Vagina (tissue), 2 donors: Measurements from ENCODE around the gene AFAP1. TPM values are rescaled to one million over a fixed set of nuclear protein-coding genes. Genes with fewer than 3 reads are reported as not detected.
A peak's percentile ranks its signal among the peaks of the same experiment; 100 is the strongest.

Experiments used
- DNase-seq, 2 donors: peaks; one replicate each; pipeline ENCODE4 v3.0.0-alpha.2; 2017; ENCODE audit errors: extremely low spot score in 2 of 2
- H3K27ac ChIP-seq: fragments of 200-600 bp; sonication (generic); one replicate; pipeline ENCODE4 v1.5.1; 2019
- H3K27me3 ChIP-seq: fragments of 200-600 bp; sonication (generic); one replicate; pipeline ENCODE4 v1.5.1; 2019
- H3K36me3 ChIP-seq, 2 donors: fragments of 200-600 bp; sonication (generic); one replicate each; pipeline ENCODE4 v1.5.1; 2017 to 2019
- H3K4me1 ChIP-seq: fragments of 200-600 bp; sonication (generic); one replicate; pipeline ENCODE4 v1.5.1; 2019
- H3K4me3 ChIP-seq, 2 donors: fragments of 200-600 bp; sonication (generic); 1 replicate in 1 of 2; 2 replicates in 1 of 2; pipeline ENCODE4 v1.5.1; 2016 to 2019
- H3K9me3 ChIP-seq: fragments of 200-600 bp; sonication (generic); one replicate; pipeline ENCODE4 v1.5.1; 2019
- POLR2A ChIP-seq, 2 donors: fragments of 450-650 bp; IDR thresholded peaks; one replicate each; pipeline ENCODE4 v1.6.1; 2017; ENCODE audit warnings: antibody characterized with exemption in 2 of 2, mild to moderate bottlenecking in 2 of 2, moderate library complexity in 2 of 2
- POLR2AphosphoS5 ChIP-seq, 2 donors: sonication (generic); formaldehyde crosslinking; IDR thresholded peaks; one replicate each; pipeline ENCODE4 v1.9.0; 2017; ENCODE audit warnings: antibody characterized with exemption in 2 of 2, mild to moderate bottlenecking in 2 of 2, low read depth in 1 of 2; ENCODE audit not compliant: insufficient read depth in 1 of 2
- intact Hi-C: fragments of 100-400 bp; cut with DNase I; formaldehyde crosslinking; loops from one replicate; pipeline ENCODE4 v1.15.1; 2023
- total RNA-seq: library from RNA; depleted of rRNA; stranded (reverse); fragments of >200 nt; gene quantifications from one replicate; pipeline ENCODE4 v1.2.3, GENCODE V29; 2016
- TF ChIP-seq, protein P1 (sequence below), 3 experiments: fragments of 450-650 bp in 2 of 3; fragments of 200-600 bp in 1 of 3; sonication (generic) in 1 of 3; IDR thresholded peaks; one replicate each; pipeline ENCODE4 v1.5.1; 2017 to 2019; ENCODE audit warnings: antibody characterized with exemption in 3 of 3, mild to moderate bottlenecking in 2 of 3, moderate library complexity in 2 of 3

Gene AFAP1
- total RNA-seq, 1 donor from 2014 or later = 20.4 TPM

DNA sequence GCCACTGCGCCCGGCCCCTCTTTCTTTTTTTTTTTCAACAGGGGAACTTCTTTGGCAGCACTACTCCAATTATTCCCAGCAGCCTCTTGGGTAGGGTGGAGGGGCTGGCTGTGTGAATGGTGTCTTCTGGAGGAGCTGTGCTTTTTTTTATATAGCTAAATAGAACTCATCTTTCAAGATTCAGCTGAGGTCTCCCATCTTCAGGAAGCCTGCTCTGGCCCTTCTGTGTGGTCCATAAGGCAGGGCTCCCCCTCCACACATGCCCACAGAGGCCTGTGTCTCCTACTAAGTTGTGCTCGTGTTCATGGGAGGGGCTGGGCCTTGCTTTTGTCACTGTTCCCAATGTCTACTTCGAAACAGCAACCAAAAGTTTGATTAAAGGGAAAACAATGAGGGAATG is 116.8 kb downstream of the AFAP1 start:
- no peak overlapping the region for H3K4me3 ChIP-seq
- peaks cover 38% of the 10 kb centered on the region for H3K4me1 ChIP-seq
- no peaks in the 10 kb centered on the region for H3K9me3 ChIP-seq
- intact Hi-C loops = loop anchor here (2.0 kb wide), 1 partner anchor 56 kb away; no protein-coding TSS in a partner anchor
- TF ChIP-seq, protein P1, sequence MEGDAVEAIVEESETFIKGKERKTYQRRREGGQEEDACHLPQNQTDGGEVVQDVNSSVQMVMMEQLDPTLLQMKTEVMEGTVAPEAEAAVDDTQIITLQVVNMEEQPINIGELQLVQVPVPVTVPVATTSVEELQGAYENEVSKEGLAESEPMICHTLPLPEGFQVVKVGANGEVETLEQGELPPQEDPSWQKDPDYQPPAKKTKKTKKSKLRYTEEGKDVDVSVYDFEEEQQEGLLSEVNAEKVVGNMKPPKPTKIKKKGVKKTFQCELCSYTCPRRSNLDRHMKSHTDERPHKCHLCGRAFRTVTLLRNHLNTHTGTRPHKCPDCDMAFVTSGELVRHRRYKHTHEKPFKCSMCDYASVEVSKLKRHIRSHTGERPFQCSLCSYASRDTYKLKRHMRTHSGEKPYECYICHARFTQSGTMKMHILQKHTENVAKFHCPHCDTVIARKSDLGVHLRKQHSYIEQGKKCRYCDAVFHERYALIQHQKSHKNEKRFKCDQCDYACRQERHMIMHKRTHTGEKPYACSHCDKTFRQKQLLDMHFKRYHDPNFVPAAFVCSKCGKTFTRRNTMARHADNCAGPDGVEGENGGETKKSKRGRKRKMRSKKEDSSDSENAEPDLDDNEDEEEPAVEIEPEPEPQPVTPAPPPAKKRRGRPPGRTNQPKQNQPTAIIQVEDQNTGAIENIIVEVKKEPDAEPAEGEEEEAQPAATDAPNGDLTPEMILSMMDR (IDR thresholded peaks at IDR 0.05) = no peak
- no peak for TF ChIP-seq POLR2A (IDR thresholded peaks at IDR 0.05)
- TF ChIP-seq POLR2AphosphoS5 (IDR thresholded peaks at IDR 0.05; ENCODE audit: insufficient read depth in 1 of 2, low read depth in 1 of 2) = no peak
- no peaks in the 10 kb centered on the region for H3K36me3 ChIP-seq
- peak overlapping the region; percentile 81 for H3K27ac ChIP-seq
- DNase-seq = no peak
- no peaks in the 10 kb centered on the region for H3K27me3 ChIP-seq

DNA sequence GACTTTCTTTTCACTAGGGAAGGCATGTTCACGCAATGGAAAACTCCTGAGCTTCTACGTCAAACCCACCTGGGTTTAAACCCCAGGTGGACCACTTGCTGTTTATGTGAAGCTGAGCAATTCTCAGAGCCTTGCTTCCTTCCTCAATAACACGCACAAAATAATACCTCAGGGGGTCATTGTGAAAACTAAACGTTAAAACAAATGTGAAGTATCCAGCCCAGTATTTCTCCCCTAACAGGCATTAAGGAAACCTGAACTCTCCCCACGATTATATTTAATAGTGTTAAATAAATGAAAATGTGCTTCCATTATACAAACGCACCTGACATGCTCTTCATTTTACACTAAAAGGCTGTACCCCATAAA is 117.5 kb downstream of the AFAP1 start:
- TF ChIP-seq, protein P1 (IDR thresholded peaks at IDR 0.05) = no peak
- TF ChIP-seq POLR2A (IDR thresholded peaks at IDR 0.05) (no peak), POLR2AphosphoS5 (IDR thresholded peaks at IDR 0.05; ENCODE audit: insufficient read depth in 1 of 2, low read depth in 1 of 2) (no peak)
- Histone ChIP-seq H3K36me3 (no peaks in the 10 kb centered on the region), H3K4me1 (peaks cover 32% of the 10 kb centered on the region), H3K27ac (peak overlapping the region; percentile 81), H3K27me3 (no peaks in the 10 kb centered on the region), H3K4me3 (no peak overlapping the region), H3K9me3 (no peaks in the 10 kb centered on the region)
- no peak for DNase-seq
- intact Hi-C loops = loop anchor here (2.0 kb wide), 1 partner anchor 57 kb away; no protein-coding TSS in a partner anchor

DNA sequence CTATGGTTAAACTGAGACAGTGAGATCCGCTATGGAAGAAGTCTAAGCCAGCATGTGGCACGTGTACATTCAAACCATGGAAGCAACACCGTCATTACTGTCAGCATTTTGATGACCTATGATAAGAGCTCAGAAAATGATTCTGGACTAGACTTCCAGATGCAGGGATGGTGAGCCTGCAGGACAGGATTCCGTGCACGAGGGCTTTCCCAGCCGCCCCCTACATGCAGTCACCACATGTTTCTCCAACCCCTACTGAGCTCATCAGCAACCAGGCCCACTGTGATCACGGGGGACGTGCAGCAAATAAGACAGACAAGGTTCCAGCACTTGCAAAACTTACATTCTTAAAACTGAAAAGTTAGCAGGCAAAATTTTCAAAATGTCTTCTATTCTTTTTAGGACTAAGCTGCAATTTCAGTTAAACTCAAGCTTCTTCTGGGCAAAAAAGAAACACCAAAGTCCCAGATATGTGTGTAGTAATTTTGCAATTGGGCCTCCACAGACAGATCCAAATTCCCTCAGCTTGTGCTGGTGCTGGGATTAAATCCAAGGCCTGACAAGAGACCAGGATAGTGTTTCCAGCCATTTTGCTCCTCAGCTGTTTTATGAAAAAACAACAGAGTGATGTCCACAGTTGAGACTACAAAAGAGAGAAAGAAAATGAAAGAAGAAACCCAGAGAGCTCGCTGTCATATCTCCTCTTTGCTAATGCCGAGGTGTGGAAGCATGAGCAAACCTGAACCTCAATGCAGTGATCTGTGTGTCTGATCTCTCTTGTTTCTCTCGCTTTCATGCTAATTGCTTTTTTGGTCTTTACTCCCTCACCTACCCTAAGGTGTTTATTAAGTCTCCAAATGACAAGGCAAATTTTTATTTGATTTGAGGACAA is 118.2 kb downstream of the AFAP1 start:
- Histone ChIP-seq H3K36me3 (no peaks in the 10 kb centered on the region), H3K4me1 (peaks cover 32% of the 10 kb centered on the region), H3K9me3 (no peaks in the 10 kb centered on the region), H3K27ac (peak overlapping the region; percentile 81), H3K27me3 (no peaks in the 10 kb centered on the region), H3K4me3 (no peak overlapping the region)
- no peak for TF ChIP-seq POLR2AphosphoS5 (IDR thresholded peaks at IDR 0.05; ENCODE audit: insufficient read depth in 1 of 2, low read depth in 1 of 2)
- intact Hi-C loops = loop anchor here (2.0 kb wide), 1 partner anchor 57 kb away; no protein-coding TSS in a partner anchor
- DNase-seq = no peak

GRCh38 chr4:7820031-7820818 is 119.4 kb downstream of the AFAP1 start:
- H3K4me1 ChIP-seq = peaks cover 32% of the 10 kb centered on the region
- no peak for TF ChIP-seq POLR2AphosphoS5 (IDR thresholded peaks at IDR 0.05; ENCODE audit: insufficient read depth in 1 of 2, low read depth in 1 of 2)
- no peak for TF ChIP-seq POLR2A (IDR thresholded peaks at IDR 0.05)
- TF ChIP-seq, protein P1 (IDR thresholded peaks at IDR 0.05) = no peak
- H3K36me3 ChIP-seq = peaks cover 0 to 4% of the 10 kb centered on the region in 2 donors
- intact Hi-C loops = no loop called here
- peak overlapping the region; percentile 81 for H3K27ac ChIP-seq
- H3K9me3 ChIP-seq = no peaks in the 10 kb centered on the region
- no peak overlapping the region for H3K4me3 ChIP-seq
- DNase-seq = no peak
- H3K27me3 ChIP-seq = no peaks in the 10 kb centered on the region

GRCh38 chr4:7819446-7819845 is 120.2 kb downstream of the AFAP1 start:
- Histone ChIP-seq H3K27ac (no peak overlapping the region), H3K4me3 (no peak overlapping the region), H3K36me3 (peaks cover 0 to 12% of the 10 kb centered on the region in 2 donors), H3K27me3 (no peaks in the 10 kb centered on the region), H3K4me1 (peaks cover 29% of the 10 kb centered on the region), H3K9me3 (no peaks in the 10 kb centered on the region)
- TF ChIP-seq, protein P1 (IDR thresholded peaks at IDR 0.05) = no peak
- TF ChIP-seq POLR2A (IDR thresholded peaks at IDR 0.05) (no peak), POLR2AphosphoS5 (IDR thresholded peaks at IDR 0.05; ENCODE audit: insufficient read depth in 1 of 2, low read depth in 1 of 2) (no peak)
- no peak for DNase-seq
- intact Hi-C loops = no loop called here
